Cardiac fibroblast (primary cell): Measurements from ENCODE around the gene CACNB2.
"Not testable (repeated sequence)": the region's sequence is repeated elsewhere in the genome, so short reads cannot be mapped to it uniquely, and the experiment has no call there.

Experiments used
- DNase-seq, 2 donors: peaks; one replicate each; pipeline versions ENCODE4 v3.0.0 to v3.0.0-alpha.2; 2010; ENCODE audit warnings: low read depth in 2 of 2
- H3K4me3 ChIP-seq, 2 donors: replicated peaks in 1 of 2; 1 replicate in 1 of 2; 2 replicates in 1 of 2; pipeline ENCODE4 v1.5.1; 2011; ENCODE audit warnings: low read depth in 2 of 2, low read length in 2 of 2, mild to moderate bottlenecking in 2 of 2, moderate library complexity in 1 of 2
- TF ChIP-seq, protein P1 (sequence below): IDR thresholded peaks from one replicate; pipeline ENCODE4 v1.5.1; 2011; ENCODE audit warnings: low read depth, mild to moderate bottlenecking, low read length, inconsistent platforms

Gene CACNB2

DNA sequence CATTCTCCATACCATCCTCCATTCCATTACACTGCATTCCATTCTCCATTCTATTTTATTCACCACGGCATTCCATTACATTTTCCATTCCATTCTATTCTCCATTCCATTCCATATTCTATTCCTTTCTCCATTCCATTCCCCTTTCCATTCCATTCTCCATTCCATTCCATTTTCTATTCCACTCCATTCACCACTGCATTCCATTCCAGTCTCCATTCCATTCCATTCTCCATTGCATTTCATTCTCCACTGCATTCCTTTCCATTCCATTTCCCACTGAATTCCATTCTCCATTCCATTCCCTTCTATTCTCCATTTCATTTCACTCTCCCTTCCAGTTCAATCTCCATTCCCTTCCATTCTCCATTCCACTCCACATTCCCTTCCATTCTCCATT, 431.6 kb downstream of the CACNB2 start:
- no peak overlapping the region for H3K4me3 ChIP-seq
- no peak for DNase-seq
- TF ChIP-seq, protein P1, sequence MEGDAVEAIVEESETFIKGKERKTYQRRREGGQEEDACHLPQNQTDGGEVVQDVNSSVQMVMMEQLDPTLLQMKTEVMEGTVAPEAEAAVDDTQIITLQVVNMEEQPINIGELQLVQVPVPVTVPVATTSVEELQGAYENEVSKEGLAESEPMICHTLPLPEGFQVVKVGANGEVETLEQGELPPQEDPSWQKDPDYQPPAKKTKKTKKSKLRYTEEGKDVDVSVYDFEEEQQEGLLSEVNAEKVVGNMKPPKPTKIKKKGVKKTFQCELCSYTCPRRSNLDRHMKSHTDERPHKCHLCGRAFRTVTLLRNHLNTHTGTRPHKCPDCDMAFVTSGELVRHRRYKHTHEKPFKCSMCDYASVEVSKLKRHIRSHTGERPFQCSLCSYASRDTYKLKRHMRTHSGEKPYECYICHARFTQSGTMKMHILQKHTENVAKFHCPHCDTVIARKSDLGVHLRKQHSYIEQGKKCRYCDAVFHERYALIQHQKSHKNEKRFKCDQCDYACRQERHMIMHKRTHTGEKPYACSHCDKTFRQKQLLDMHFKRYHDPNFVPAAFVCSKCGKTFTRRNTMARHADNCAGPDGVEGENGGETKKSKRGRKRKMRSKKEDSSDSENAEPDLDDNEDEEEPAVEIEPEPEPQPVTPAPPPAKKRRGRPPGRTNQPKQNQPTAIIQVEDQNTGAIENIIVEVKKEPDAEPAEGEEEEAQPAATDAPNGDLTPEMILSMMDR = no peak

DNA sequence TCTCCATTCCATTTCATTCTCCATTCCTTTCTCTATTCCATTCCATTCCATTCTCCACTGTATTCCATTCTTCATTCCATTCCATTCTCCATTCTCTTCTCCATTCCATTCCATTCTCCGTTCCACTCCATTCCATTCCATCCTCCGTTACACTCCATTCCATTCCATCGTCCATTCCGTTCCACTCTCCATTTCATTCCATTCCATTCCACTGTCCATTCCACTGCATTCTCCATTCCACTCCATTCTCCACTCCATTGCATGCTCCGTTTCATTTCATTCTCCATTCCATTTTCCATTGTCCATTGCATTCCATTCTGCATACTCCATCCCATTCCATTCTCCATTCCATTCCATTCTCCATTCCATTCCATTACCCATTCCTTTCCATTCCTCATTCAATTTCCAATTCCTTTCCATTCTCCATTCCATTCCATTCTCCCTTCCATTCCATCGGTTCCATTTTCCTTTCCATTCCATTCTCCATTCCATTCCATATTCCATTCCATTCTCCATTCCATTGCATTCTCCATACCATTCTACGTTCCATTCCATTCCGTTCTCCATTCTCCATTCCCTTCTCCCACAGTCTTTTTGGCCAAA, 432.8 kb downstream of the CACNB2 start:
- TF ChIP-seq, protein P1 = no peak
- DNase-seq = no peak
- H3K4me3 ChIP-seq = no peak overlapping the region

DNA sequence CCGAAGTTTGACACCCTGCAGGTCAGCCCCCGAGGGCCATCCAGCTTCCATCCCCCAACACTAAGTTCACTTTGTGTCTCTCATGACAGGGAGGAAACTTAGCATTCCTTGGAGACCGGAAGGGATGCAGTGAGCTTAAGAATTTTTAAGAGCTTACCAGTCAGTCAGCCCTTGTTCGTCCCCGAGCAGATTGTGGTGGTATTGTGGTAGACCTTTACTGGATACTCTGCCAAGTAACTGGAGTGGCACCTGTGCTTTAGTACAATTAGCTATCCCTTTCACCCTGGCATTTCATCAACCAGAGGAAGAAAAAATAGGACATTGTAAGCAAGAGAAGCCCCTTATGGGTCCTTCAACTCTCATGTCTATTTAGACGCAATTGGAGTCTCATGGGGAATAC, 436.4 kb downstream of the CACNB2 start:
- TF ChIP-seq, protein P1 = no peak
- no peak for DNase-seq
- H3K4me3 ChIP-seq = no peak overlapping the region

DNA sequence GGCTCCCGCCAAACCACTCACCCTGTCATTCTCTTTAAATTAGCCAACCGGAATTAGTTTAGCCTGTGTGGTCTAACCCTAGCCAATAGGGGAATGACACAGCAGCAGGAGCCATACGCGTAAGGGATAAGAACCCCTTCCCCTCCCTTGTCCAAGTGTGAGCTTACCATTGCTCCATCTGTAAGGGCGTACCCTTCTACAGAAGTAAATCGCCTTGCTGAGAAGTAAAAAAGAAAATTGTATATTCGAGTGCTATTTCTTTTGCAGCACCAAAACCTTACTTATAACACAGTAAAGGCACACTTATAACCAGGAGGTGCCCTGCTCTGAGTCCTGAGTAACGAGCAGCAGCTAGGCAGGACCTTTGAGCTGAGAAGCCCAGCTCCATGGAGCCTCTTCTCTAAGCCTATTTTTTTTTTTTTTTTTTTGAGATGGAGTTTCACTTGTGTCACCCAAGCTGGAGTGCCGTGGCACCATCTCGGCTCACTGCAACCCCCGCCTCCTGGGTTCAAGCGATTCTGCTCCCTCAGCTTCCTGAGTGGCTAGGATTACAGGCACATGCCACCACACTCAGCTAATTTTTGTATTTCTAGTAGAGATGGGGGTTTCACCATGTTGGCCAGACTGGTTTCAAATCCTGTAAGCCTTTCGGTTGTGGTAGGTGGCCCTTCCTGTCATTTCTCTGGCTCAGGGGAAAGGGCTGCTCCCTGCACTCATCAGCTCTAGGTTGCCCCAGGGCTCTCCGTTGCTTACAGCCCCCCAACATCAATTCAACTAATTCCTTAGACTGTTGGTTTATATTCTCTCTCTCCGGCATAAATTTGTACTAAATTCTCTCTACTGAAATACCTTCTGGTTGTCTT, 437.8 kb downstream of the CACNB2 start:
- TF ChIP-seq, protein P1 = no peak
- DNase-seq = no peak
- H3K4me3 ChIP-seq = no peak overlapping the region

DNA sequence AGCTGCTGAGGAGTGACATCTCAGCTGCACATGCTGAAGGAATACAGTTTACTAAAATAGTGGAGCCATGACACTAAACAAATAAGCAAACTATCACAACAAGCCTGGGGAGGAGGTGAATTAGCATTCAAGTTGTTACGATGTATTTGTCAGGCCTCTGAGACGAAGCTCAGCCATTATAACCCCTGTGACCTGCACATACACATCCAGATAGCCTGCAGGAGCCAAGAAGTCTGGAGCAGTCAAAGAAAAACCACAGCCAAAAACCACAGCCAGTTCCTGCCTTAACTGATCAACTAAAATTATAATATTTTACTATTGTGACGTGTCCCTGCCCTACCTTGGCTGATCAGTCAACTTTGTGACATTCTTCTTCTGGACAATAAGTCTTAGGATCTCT, 442.6 kb downstream of the CACNB2 start:
- peak; percentile 23 to 28 for DNase-seq
- no peak overlapping the region for H3K4me3 ChIP-seq
- TF ChIP-seq, protein P1 = no peak

DNA sequence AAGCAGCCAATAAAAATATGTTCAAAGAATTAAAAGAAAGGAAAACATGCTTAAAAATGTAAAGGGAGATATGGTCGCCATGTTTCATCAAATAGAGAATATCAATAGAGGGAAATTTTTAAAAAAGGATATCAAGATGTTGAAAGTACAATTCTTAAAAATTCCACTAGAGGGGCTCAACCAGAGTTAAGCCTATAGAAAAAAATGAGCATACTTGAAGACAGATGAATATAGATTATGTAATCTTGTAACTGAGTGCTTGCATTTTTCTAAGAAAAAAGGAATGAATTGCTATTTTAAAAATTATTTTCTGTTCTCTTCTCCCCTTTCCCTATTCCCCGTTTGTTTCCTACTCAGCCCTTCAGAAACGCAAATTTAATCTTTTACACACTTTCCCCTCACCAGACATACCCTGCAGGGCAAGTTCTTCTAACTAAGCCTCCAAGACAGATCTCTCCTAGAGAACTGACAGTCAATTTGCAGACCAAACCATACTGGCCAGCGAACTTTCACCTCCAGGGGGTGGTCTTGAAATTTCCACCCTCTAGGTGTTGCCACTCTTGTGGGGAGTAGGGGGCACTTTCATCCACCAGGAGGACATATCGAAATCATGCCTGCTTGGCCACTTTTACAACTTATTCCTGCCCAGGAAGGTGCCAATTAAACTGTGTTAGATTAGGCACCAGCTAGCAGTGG, 443.5 kb downstream of the CACNB2 start:
- TF ChIP-seq, protein P1 = peak; percentile 27
- H3K4me3 ChIP-seq = no peak overlapping the region
- peak; percentile 27 to 38 for DNase-seq

DNA sequence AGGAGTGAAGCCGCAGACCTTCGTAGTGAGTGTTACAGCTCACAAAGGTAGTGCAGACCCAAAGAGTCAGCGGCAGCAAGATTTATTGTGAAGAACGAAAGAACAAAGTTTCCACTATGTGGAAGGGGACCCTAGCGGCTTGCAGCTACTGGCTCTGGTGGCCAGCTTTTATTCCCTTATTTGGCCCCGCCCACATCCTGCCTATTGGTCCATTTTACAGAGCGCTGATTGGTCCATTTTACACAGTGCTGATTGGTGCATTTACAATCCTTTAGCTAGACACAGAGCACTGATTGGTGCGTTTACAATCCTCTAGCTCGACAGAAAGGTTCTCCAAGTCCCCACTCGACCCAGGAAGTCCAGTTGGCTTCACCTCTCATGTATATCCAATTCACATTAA, 446.4 kb downstream of the CACNB2 start:
- not testable (repeated sequence) for H3K4me3 ChIP-seq, DNase-seq

DNA sequence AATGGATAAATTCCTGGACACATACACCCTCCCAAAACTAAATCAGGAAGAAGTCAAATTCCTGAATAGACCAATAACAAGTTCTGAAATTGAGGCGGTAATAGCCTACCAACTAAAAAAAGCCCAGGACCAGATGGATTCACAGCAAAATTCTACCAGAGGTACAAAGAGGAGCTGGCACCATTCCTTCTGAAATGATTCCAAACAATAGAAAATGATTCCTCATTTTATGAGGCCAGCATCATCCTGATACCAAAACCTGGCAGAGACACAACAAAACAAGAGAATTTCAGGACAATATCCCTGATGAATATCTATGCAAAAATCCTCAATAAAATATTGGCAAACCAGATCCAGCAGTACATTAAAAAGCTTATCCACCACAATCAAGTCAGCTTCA, 450.9 kb downstream of the CACNB2 start:
- H3K4me3 ChIP-seq, DNase-seq: not testable (repeated sequence)
